SK-N-SH (cell line): ENCODE measurements around the gene EFCAB12. TPM values are rescaled to one million over a fixed set of nuclear protein-coding genes. Genes with fewer than 3 reads are reported as not detected.

Experiments used
- CTCF ChIA-PET: fragments of 300-600, 350-600 bp; formaldehyde crosslinking; extraction: SDS; loops from one replicate; lab custom pipeline; 2021; lab: Yijun Ruan, JAX
- POLR2A ChIA-PET: fragments of 350-600 bp; sonication (Branson Sonifier 250); formaldehyde crosslinking; extraction: SDS; loops from one replicate; lab custom pipeline; 2020; ENCODE audit warnings: antibody characterized with exemption, inconsistent platforms; lab: Yijun Ruan, JAX
- DNase-seq: peaks from one replicate; pipeline ENCODE4 v3.0.0; 2012
- H2AFZ ChIP-seq: fragments of 200-600 bp; sonication (generic); 2 replicates; pipeline ENCODE4 v1.8.1; 2016; ENCODE audit warnings: antibody characterized with exemption, mild to moderate bottlenecking, low read depth
- H3F3A ChIP-seq: fragments of 200-600 bp; sonication (generic); replicated peaks from 2 replicates; pipeline ENCODE3; 2016; ENCODE audit warnings: antibody characterized with exemption, mild to moderate bottlenecking; ENCODE audit not compliant: insufficient read depth
- H3K27ac ChIP-seq, 2 experiments: fragments of 200-500 bp in 1 of 2; fragments of 200-600 bp in 1 of 2; sonication (Bioruptor generic) in 1 of 2; sonication (generic), shearing (Covaris generic) in 1 of 2; 2 replicates each; pipeline versions ENCODE4 v1.5.1 to v1.6.1; 2014 to 2016; ENCODE audit warnings: low read depth in 2 of 2, inconsistent platforms in 1 of 2, low read length in 1 of 2, mild to moderate bottlenecking in 1 of 2, mixed read lengths in 1 of 2
- H3K27me3 ChIP-seq: fragments of 200-600 bp; sonication (generic), shearing (Covaris generic); 2 replicates; pipeline ENCODE4 v1.6.1; 2016; ENCODE audit warnings: mixed run types; ENCODE audit not compliant: insufficient read depth
- H3K36me3 ChIP-seq, 2 experiments: fragments of 200-500 bp in 1 of 2; fragments of 200-600 bp in 1 of 2; sonication (Bioruptor generic) in 1 of 2; sonication (generic) in 1 of 2; replicated peaks in 1 of 2; 2 replicates each; pipeline versions ENCODE3 to v1.5.1; 2014 to 2016; ENCODE audit warnings: low read length in 1 of 2, mild to moderate bottlenecking in 1 of 2; ENCODE audit not compliant: insufficient read depth in 2 of 2, control insufficient read depth in 1 of 2
- H3K4me1 ChIP-seq, 2 experiments: fragments of 200-500 bp in 1 of 2; fragments of 200-600 bp in 1 of 2; sonication (Bioruptor generic) in 1 of 2; sonication (generic), shearing (Covaris generic) in 1 of 2; 2 replicates each; pipeline versions ENCODE4 v1.5.1 to v1.6.1; 2014 to 2016; ENCODE audit warnings: low read depth in 1 of 2, low read length in 1 of 2, mixed run types in 1 of 2; ENCODE audit not compliant: insufficient read depth in 2 of 2, control insufficient read depth in 1 of 2
- H3K4me2 ChIP-seq: fragments of 200-600 bp; sonication (generic), shearing (Covaris generic); 2 replicates; pipeline ENCODE4 v1.6.1; 2017; ENCODE audit warnings: mixed run types
- H3K4me3 ChIP-seq, 2 experiments: fragments of 200-500 bp in 1 of 2; fragments of 200-600 bp in 1 of 2; sonication (Bioruptor generic) in 1 of 2; sonication (generic), shearing (Covaris generic) in 1 of 2; 2 replicates each; pipeline versions ENCODE4 v1.5.1 to v1.8.1; 2014 to 2016; ENCODE audit warnings: low read depth in 2 of 2, inconsistent platforms in 1 of 2, low read length in 1 of 2, mild to moderate bottlenecking in 1 of 2, mixed read lengths in 1 of 2, moderate library complexity in 1 of 2
- H3K79me2 ChIP-seq: fragments of 200-600 bp; sonication (generic); 2 replicates; pipeline ENCODE4 v1.8.1; 2017; ENCODE audit warnings: mild to moderate bottlenecking; ENCODE audit not compliant: insufficient read depth
- H3K9ac ChIP-seq: fragments of 200-600 bp; sonication (generic); 2 replicates; pipeline ENCODE4 v1.6.1; 2017; ENCODE audit warnings: mixed run types
- H3K9me2 ChIP-seq: fragments of 200-600 bp; sonication (generic); 2 replicates; pipeline ENCODE4 v1.6.1; 2017; ENCODE audit warnings: mixed run types
- H3K9me3 ChIP-seq: fragments of 200-600 bp; sonication (generic); 2 replicates; pipeline ENCODE4 v1.6.1; 2017; ENCODE audit warnings: mixed run types, mild to moderate bottlenecking, moderate library complexity
- H4K20me1 ChIP-seq: fragments of 200-600 bp; sonication (generic); 2 replicates; pipeline ENCODE4 v1.6.1; 2017; ENCODE audit warnings: mild to moderate bottlenecking, mixed run types; ENCODE audit not compliant: insufficient read depth
- CHD2 ChIP-seq: fragments of 150-350 bp; IDR thresholded peaks from 2 replicates; pipeline ENCODE4 v1.6.1; 2018; ENCODE audit warnings: low read length; ENCODE audit not compliant: partially characterized antibody
- ELF1 ChIP-seq: IDR thresholded peaks from 2 replicates; pipeline ENCODE4 v1.4.0; 2012
- EP300 ChIP-seq, 2 experiments: IDR thresholded peaks; 2 replicates each; pipeline versions ENCODE4 v1.4.0 to v1.6.1; 2012; ENCODE audit warnings: borderline replicate concordance in 1 of 2, low read depth in 1 of 2, low read length in 1 of 2
- EZH2phosphoT487 ChIP-seq: fragments of 200-600 bp; sonication (generic); IDR thresholded peaks from 2 replicates; pipeline ENCODE4 v1.6.1; 2017; ENCODE audit warnings: low read depth, mixed run types, mild to moderate bottlenecking, antibody characterized with exemption, moderate library complexity, borderline replicate concordance
- JUND ChIP-seq: IDR thresholded peaks from 2 replicates; pipeline ENCODE4 v1.4.0; 2012
- MAX ChIP-seq: IDR thresholded peaks from 2 replicates; pipeline ENCODE4 v1.4.0; 2012; ENCODE audit warnings: low read depth
- MEF2A ChIP-seq: IDR thresholded peaks from 2 replicates; pipeline ENCODE4 v1.4.0; 2012; ENCODE audit warnings: low read depth, borderline replicate concordance
- MXI1 ChIP-seq: IDR thresholded peaks from 2 replicates; pipeline ENCODE4 v1.6.1; 2012; ENCODE audit warnings: mild to moderate bottlenecking, low read depth, low read length, improper control_type of control experiment
- POLR2AphosphoS5 ChIP-seq: IDR thresholded peaks from 2 replicates; pipeline ENCODE4 v1.6.1; 2012; ENCODE audit warnings: low read depth, low read length
- RAD21 ChIP-seq: IDR thresholded peaks from 2 replicates; pipeline ENCODE4 v1.6.1; 2012; ENCODE audit warnings: mild to moderate bottlenecking, low read length
- RCOR1 ChIP-seq: fragments of 150-350 bp; IDR thresholded peaks from 2 replicates; pipeline ENCODE4 v1.6.1; 2017; ENCODE audit warnings: antibody characterized with exemption, low read length
- REST ChIP-seq: IDR thresholded peaks from 2 replicates; pipeline ENCODE4 v1.6.1; 2012; ENCODE audit warnings: mild to moderate bottlenecking, low read depth, low read length, moderate library complexity
- SIN3A ChIP-seq: IDR thresholded peaks from 2 replicates; pipeline ENCODE4 v1.6.1; 2012; ENCODE audit warnings: low read depth, mild to moderate bottlenecking, low read length, moderate library complexity, borderline replicate concordance
- SMC3 ChIP-seq: IDR thresholded peaks from 2 replicates; pipeline ENCODE4 v1.6.1; 2012; ENCODE audit warnings: low read depth, low read length, improper control_type of control experiment
- YY1 ChIP-seq: IDR thresholded peaks from 2 replicates; pipeline ENCODE4 v1.4.0; 2012; ENCODE audit warnings: low read depth, mild to moderate bottlenecking
- ZBTB33 ChIP-seq: IDR thresholded peaks from 2 replicates; pipeline ENCODE4 v1.4.0; 2012; ENCODE audit warnings: low read depth, borderline replicate concordance
- WGBS: methylation state at CpG from one replicate; pipeline ENCODE4 v1.1.6; 2017; ENCODE audit warnings: low lambda C conversion rate; 5-methylcytosine and 5-hydroxymethylcytosine counted together
- polyA plus RNA-seq, 3 experiments: library from polyadenylated mRNA; depleted of rRNA; stranded (reverse); fragments of >200 nt; gene quantifications; 2 replicates each; pipeline ENCODE4 v1.2.3, GENCODE V29; 2012
- TF ChIP-seq, protein P1 (sequence below): fragments of 200-600 bp; sonication (generic); IDR thresholded peaks from 2 replicates; pipeline ENCODE4 v1.6.1; 2017; ENCODE audit warnings: antibody characterized with exemption, mild to moderate bottlenecking, moderate library complexity
- TF ChIP-seq, protein P2 (sequence below): fragments of 150-350 bp; IDR thresholded peaks from 2 replicates; pipeline ENCODE4 v1.6.1; 2017; ENCODE audit warnings: antibody characterized with exemption, low read length, low read depth, borderline replicate concordance
- TF ChIP-seq, protein P3 (sequence below): fragments of 150-350 bp; IDR thresholded peaks from 2 replicates; pipeline ENCODE4 v1.6.1; 2016; ENCODE audit warnings: mild to moderate bottlenecking, low read depth, low read length

EFCAB12 gene
- polyA plus RNA-seq, 1 of the 3 experiments (the other 2 are of a cell fraction): 0.38 TPM

- Histone ChIP-seq H3K4me1 (peaks cover 0 to 12% of the 10 kb centered on the region in 2 experiments; a peak in 1 of 4 replicates), H3K79me2 (no peaks in the 10 kb centered on the region), H4K20me1 (no peaks in the 10 kb centered on the region), H3K27me3 (no peaks in the 10 kb centered on the region), H2AFZ (no peak overlapping the region), H3K4me2 (no peak overlapping the region), H3K27ac (peak overlapping the region in 1 of 2 experiments; percentile 12; a peak in 1 of 4 replicates), H3K9ac (no peak overlapping the region), H3K9me2 (no peaks in the 10 kb centered on the region), H3K36me3 (no peaks in the 10 kb centered on the region), H3K4me3 (no peak overlapping the region), H3F3A (no peaks in the 10 kb centered on the region), H3K9me3 (no peaks in the 10 kb centered on the region)
- CTCF ChIA-PET: interaction anchor here (0.8 to 1.4 kb wide), 3 partner anchors 17 to 50 kb away, joined by 3 to 5 read pairs (median 4); a partner anchor contains a TSS
- POLR2A ChIA-PET: interaction anchor here (0.7 to 1.5 kb wide), 3 partner anchors 49 to 1150 kb away, joined by 3 to 4 read pairs (median 3); a partner anchor contains a TSS
- WGBS: 74% methylated on average over 9 of the region's 16 CpGs
- TF ChIP-seq JUND (no peak), RCOR1 (no peak), EZH2phosphoT487 (no peak), EP300 (IDR thresholded peaks at IDR 0.05; ENCODE audit: borderline replicate concordance in 1 of 2, low read depth in 1 of 2, low read length in 1 of 2) (no peak), SIN3A (no peak), ELF1 (no peak), MAX (no peak), REST (no peak), RAD21 (no peak), ZBTB33 (no peak), SMC3 (no peak), MXI1 (no peak), YY1 (no peak), POLR2AphosphoS5 (no peak), MEF2A (no peak), CHD2 (no peak)
- TF ChIP-seq, protein P1, sequence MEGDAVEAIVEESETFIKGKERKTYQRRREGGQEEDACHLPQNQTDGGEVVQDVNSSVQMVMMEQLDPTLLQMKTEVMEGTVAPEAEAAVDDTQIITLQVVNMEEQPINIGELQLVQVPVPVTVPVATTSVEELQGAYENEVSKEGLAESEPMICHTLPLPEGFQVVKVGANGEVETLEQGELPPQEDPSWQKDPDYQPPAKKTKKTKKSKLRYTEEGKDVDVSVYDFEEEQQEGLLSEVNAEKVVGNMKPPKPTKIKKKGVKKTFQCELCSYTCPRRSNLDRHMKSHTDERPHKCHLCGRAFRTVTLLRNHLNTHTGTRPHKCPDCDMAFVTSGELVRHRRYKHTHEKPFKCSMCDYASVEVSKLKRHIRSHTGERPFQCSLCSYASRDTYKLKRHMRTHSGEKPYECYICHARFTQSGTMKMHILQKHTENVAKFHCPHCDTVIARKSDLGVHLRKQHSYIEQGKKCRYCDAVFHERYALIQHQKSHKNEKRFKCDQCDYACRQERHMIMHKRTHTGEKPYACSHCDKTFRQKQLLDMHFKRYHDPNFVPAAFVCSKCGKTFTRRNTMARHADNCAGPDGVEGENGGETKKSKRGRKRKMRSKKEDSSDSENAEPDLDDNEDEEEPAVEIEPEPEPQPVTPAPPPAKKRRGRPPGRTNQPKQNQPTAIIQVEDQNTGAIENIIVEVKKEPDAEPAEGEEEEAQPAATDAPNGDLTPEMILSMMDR: no peak
- TF ChIP-seq, protein P2, sequence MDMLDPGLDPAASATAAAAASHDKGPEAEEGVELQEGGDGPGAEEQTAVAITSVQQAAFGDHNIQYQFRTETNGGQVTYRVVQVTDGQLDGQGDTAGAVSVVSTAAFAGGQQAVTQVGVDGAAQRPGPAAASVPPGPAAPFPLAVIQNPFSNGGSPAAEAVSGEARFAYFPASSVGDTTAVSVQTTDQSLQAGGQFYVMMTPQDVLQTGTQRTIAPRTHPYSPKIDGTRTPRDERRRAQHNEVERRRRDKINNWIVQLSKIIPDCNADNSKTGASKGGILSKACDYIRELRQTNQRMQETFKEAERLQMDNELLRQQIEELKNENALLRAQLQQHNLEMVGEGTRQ: no peak
- TF ChIP-seq, protein P3, sequence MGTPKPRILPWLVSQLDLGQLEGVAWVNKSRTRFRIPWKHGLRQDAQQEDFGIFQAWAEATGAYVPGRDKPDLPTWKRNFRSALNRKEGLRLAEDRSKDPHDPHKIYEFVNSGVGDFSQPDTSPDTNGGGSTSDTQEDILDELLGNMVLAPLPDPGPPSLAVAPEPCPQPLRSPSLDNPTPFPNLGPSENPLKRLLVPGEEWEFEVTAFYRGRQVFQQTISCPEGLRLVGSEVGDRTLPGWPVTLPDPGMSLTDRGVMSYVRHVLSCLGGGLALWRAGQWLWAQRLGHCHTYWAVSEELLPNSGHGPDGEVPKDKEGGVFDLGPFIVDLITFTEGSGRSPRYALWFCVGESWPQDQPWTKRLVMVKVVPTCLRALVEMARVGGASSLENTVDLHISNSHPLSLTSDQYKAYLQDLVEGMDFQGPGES: no peak
- no peak for DNase-seq
These were observed 62.1 kb downstream of the EFCAB12 start for GRCh38 chr3:129366312-129366831.
